ENCODE data around the gene NECAB3. TPM values are rescaled to one million over a fixed set of nuclear protein-coding genes. Genes with fewer than 3 reads are reported as not detected.

The NECAB3 gene
- total RNA-seq, 2 donors from 2014 or later = 24.0 to 29.6 TPM

DNA sequence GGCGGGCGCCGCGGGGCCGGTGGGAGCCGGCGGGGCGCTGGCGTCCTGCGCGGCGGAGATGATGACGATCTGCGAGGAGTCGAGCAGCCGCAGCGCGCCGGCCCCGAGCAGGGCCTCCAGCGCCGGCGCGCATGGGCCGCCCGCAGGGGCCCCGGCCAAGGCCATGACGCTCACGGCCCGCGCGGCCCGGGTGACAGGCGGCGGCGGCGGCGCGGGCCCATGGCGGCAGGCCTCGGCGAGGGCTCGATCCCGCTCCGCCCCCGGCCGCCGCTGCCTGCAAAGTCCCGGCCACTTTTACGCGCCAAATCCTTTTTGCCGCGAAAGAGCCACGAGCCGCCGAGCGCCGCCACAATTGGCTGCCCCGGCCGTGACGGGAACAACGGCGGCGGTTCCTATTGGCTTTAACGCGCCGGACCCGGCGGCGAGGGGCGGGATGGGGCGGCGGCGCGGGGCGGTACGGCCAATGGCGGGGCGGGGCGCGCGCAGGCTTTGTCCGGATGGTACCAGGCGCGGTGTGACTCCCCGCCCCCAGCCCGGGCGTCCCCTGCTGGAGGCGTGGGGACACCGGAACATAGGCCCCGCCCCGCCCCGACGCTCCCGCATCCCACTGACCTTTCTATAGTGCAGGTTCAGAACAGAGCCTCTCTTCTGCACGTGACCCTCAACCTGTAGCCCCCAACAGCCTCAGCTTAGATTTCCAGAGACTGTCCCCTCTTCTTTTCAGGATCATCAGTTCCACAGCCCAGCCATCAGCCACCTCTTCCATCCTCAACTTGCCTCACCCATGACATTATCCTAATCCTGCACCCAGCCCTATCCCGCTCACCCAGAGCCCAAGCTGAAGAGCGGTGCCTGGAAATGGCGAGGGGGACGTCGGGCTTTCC lies 12.1 kb upstream of the NECAB3 start, which contains the start of gene E2F1:
Gene E2F1 (minus strand): TSS at position 286 of the 884 bp plus-strand sequence. CDS start 121 bp downstream, at position 165.
- no peaks in the 10 kb centered on the region for H3K36me3 ChIP-seq
- no peaks in the 10 kb centered on the region for H3K27me3 ChIP-seq (replicated peaks; ENCODE audit: insufficient read depth)
- peaks cover 8 to 17% of the 10 kb centered on the region in 2 donors for H3K4me1 ChIP-seq (ENCODE audit: control insufficient read depth in 1 of 2, low read depth in 2 of 2)
- H3K27ac ChIP-seq = peak within 1 kb of the TSS; percentile 16 to 32
- ATAC-seq (ENCODE audit: insufficient number of reproducible peaks, low FRiP score, low read depth) (peak; percentile 92), DNase-seq (ENCODE audit: low spot score) (peak; percentile 67)
- H3K4me3 ChIP-seq = peak within 1 kb of the TSS; percentile 60
- TF ChIP-seq, protein P1, sequence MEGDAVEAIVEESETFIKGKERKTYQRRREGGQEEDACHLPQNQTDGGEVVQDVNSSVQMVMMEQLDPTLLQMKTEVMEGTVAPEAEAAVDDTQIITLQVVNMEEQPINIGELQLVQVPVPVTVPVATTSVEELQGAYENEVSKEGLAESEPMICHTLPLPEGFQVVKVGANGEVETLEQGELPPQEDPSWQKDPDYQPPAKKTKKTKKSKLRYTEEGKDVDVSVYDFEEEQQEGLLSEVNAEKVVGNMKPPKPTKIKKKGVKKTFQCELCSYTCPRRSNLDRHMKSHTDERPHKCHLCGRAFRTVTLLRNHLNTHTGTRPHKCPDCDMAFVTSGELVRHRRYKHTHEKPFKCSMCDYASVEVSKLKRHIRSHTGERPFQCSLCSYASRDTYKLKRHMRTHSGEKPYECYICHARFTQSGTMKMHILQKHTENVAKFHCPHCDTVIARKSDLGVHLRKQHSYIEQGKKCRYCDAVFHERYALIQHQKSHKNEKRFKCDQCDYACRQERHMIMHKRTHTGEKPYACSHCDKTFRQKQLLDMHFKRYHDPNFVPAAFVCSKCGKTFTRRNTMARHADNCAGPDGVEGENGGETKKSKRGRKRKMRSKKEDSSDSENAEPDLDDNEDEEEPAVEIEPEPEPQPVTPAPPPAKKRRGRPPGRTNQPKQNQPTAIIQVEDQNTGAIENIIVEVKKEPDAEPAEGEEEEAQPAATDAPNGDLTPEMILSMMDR (IDR thresholded peaks at IDR 0.05) = peak; percentile 55
- H3K9me3 ChIP-seq = no peaks in the 10 kb centered on the region

GRCh38 chr20:33685328-33686099 lies 11.3 kb upstream of the NECAB3 start:
- DNase-seq (ENCODE audit: low spot score) (no peak), ATAC-seq (ENCODE audit: insufficient number of reproducible peaks, low FRiP score, low read depth) (no peak)
- Histone ChIP-seq H3K4me3 (peak overlapping the region; percentile 60), H3K27ac (no peak overlapping the region), H3K27me3 (replicated peaks; ENCODE audit: insufficient read depth) (no peaks in the 10 kb centered on the region), H3K9me3 (no peaks in the 10 kb centered on the region), H3K4me1 (ENCODE audit: control insufficient read depth in 1 of 2, low read depth in 2 of 2) (peaks cover 15 to 25% of the 10 kb centered on the region in 2 donors), H3K36me3 (no peaks in the 10 kb centered on the region)
- TF ChIP-seq, protein P1 (IDR thresholded peaks at IDR 0.05) = no peak

GRCh38 chr20:33684533-33685327 lies 10.5 kb upstream of the NECAB3 start:
- DNase-seq (ENCODE audit: low spot score) (no peak), ATAC-seq (ENCODE audit: insufficient number of reproducible peaks, low FRiP score, low read depth) (no peak)
- no peaks in the 10 kb centered on the region for H3K9me3 ChIP-seq
- H3K36me3 ChIP-seq = no peaks in the 10 kb centered on the region
- H3K4me3 ChIP-seq = no peak overlapping the region
- no peaks in the 10 kb centered on the region for H3K27me3 ChIP-seq (replicated peaks; ENCODE audit: insufficient read depth)
- peaks cover 19 to 33% of the 10 kb centered on the region in 2 donors for H3K4me1 ChIP-seq (ENCODE audit: control insufficient read depth in 1 of 2, low read depth in 2 of 2)
- no peak overlapping the region for H3K27ac ChIP-seq
- TF ChIP-seq, protein P1 (IDR thresholded peaks at IDR 0.05) = no peak

GRCh38 chr20:33681728-33682353 lies 7.6 kb upstream of the NECAB3 start:
- Histone ChIP-seq H3K9me3 (no peaks in the 10 kb centered on the region), H3K4me3 (no peak overlapping the region), H3K36me3 (no peaks in the 10 kb centered on the region), H3K27me3 (replicated peaks; ENCODE audit: insufficient read depth) (no peaks in the 10 kb centered on the region), H3K27ac (no peak overlapping the region), H3K4me1 (ENCODE audit: control insufficient read depth in 1 of 2, low read depth in 2 of 2) (peaks cover 19 to 32% of the 10 kb centered on the region in 2 donors)
- TF ChIP-seq, protein P1 (IDR thresholded peaks at IDR 0.05) = no peak
- DNase-seq (ENCODE audit: low spot score) = no peak
- ATAC-seq (ENCODE audit: insufficient number of reproducible peaks, low FRiP score, low read depth) = no peak
